HG03342 (cell line): Measurements from ENCODE around the gene FRK.

ENCODE experiments used
- ATAC-seq: cut with Tn5 transposase; IDR thresholded peaks from one replicate; pipeline ENCODE4 v1.9.1; 2021; ENCODE audit warnings: mild to moderate bottlenecking, moderate library complexity; ENCODE audit not compliant: unreplicated experiment

FRK gene

GRCh38 chr6:116036075-116036773 lies 24.5 kb downstream of the FRK start:
- ATAC-seq: no peak

DNA sequence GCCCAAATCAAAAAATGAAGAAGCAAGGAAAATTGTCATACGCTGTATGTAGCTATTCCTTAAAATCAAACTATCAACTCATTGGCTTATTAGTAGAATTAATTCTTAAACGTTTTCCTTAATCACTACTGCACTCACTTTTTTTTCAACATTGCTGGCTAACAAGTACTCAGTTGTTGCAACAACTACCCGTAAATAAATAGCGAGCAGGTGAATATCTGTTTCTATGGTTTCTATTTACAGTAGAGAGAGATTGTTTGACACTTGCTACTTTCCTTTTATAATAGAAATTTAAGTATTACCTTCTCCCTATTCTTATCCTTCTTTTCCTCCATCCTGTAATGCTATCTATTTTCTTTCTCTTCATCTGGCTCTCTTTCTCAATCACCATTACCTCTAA lies 25.1 kb downstream of the FRK start:
- no peak for ATAC-seq

DNA sequence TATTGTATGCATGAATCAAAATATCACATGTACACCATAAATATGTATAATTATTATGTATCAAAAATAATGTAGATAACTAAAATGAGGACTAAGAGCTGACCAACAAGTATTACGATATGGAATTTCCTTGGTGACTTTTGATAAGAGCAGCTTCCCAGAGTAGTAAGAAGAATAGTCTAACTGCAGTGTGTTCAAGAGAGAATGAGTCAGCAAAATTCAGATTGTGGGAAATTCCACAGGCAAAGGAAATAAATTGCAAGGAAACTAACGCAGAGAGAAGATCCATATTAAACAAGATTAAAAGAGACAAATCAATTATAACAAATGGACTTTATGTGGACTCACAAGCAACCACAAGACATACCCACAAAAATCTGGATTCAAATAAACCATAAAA lies 26.4 kb downstream of the FRK start:
- ATAC-seq: no peak

GRCh38 chr6:116033687-116034303 lies 26.9 kb downstream of the FRK start:
- ATAC-seq: no peak

- no peak for ATAC-seq
Observed at GRCh38 chr6:116030770-116031169, 29.9 kb downstream of the FRK start.

GRCh38 chr6:116029535-116029934 lies 31.2 kb downstream of the FRK start:
- peak; percentile 68 for ATAC-seq

- ATAC-seq: no peak
Observed at GRCh38 chr6:116028233-116028632, 32.5 kb downstream of the FRK start.

- peak; percentile 41 for ATAC-seq
Observed at GRCh38 chr6:116027801-116028200, 32.9 kb downstream of the FRK start.

DNA sequence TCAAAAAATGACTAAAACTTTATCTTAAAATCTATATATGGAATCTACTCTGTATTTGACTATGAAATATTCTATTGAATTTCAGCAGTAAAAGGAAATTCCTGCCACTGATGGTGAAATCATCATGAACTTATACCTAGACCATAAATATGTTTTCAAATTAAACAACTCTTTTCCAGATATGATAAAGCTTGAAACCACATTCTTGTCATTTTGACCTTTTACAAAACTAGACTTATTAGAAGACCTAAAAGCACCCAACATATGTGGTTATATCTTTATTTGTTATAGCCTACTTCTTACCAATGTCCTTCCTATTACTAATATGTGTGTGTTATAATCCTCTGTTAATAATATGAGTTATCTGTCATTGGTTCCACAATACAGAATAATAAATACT lies 35.3 kb downstream of the FRK start:
- ATAC-seq: no peak

GRCh38 chr6:116022841-116023445 lies 37.7 kb downstream of the FRK start:
- no peak for ATAC-seq

DNA sequence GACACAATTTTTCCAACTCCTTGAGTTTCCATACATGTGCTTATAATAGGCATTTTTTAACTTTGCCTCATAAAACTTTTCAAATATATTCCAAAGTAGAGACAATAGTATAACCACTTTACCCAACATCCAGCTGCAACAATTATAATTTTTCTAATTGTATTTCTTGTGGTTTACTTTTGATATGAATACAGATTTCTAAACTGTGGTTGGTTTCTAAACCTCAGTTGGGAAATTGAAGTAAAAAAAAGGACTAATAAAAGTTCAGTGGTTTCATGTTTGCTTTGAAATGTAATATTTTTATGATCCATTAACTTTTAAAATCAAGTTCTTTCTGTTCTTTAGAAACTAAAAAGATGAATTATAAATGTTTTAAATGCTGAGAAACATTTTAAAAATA lies 40.0 kb downstream of the FRK start:
- ATAC-seq: no peak

DNA sequence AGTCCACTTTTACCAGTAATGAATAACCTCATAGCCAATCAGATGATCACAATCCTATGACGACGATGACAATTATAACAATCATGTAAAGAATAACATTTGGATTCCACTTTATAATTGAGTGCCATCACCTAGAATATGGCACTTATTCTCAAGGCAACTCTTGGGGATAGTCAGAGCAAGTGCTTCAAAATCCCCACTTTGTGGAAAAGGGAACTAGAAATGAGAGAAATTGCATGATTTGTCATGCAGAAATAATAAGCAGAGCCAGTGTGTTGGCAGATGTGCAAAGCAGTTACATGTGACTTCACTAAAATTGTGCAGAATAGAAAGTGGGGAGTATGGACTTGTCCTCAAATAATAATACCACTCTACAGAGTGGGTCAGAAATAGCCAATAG lies 41.3 kb downstream of the FRK start:
- peak; percentile 62 for ATAC-seq

DNA sequence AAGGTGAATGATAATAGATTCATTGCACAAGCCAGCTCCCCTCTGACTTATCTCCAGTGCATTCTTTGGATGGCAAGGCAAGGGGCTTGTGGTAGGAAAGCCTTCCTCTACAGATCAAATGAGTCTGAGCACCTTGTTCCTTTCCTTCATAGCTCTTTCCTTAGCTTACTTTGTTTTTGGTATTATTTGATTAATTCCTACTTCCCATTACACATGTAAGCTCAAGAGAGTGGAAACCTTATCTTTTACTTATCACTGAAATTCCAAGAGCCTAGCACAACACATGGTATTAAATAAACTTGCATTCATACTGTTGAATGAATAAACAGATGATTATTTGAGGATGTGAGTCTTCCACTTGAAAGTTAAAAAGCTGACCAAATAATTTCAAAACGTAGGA lies 41.7 kb downstream of the FRK start:
- ATAC-seq: no peak

- peak; percentile 21 for ATAC-seq
Observed at GRCh38 chr6:116017546-116018295, 43.0 kb downstream of the FRK start.

GRCh38 chr6:116016846-116017545 lies 43.7 kb downstream of the FRK start:
- peak; percentile 39 for ATAC-seq

- no peak for ATAC-seq
Observed at GRCh38 chr6:116015983-116016382, 44.7 kb downstream of the FRK start.

DNA sequence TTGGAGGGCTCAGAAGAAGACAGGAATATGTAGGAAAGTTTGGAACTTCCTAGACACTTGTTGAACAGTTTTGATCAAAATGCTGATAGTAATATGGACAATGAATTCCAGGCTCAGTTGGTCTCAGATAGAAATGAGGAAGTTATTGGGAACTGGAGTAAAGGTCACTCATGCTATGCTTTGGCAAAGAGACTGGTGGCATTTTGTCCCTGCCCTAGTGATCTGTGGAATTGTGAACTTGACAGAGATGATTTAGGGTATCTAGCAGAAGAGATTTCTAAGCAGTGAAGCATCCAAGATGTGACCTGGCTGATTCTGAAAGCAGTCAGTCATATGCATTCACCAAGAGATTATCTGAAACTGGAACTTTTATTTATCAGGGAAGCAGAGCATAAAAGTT lies 45.1 kb downstream of the FRK start:
- ATAC-seq: no peak

- ATAC-seq: no peak
Observed at GRCh38 chr6:116012951-116013350, 47.7 kb downstream of the FRK start.

- ATAC-seq: no peak
Observed at GRCh38 chr6:116012471-116012949, 48.2 kb downstream of the FRK start.

DNA sequence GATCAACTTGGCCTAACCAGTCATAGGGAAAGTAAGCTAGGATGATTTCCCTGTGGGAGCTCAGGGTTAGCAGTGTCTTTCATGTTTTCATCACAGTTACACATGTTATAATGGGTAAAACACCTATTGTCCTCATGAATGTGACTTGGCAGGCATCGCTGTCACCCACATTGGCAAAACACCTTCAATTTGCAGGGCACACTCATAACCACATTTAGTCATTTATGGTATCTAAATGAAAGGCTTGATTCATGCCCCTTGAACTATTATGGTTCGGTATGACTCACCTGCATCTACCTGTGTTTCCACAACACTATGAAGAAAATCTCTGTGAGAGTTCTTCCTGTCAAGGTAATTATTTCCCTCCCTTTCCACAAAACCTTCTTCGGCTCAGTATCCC lies 49.2 kb downstream of the FRK start:
- ATAC-seq: peak; percentile 56
